Inflammatory macrophage treated with lipopolysaccharide for 1 hour (primary cell): ENCODE results near the gene MTREX.

Source experiments
- DNase-seq, 2 donors: peaks; one replicate each; pipeline ENCODE4 v3.0.0-alpha.2; 2020 to 2022

MTREX gene

GRCh38 chr5:55437452-55437851 is 129.7 kb downstream of the MTREX start:
- DNase-seq: no peak

- DNase-seq: no peak
These were observed 130.0 kb downstream of the MTREX start for GRCh38 chr5:55437859-55438206.

- no peak for DNase-seq
These were observed 131.2 kb downstream of the MTREX start for GRCh38 chr5:55438998-55439397.

GRCh38 chr5:55440188-55440646 is 132.4 kb downstream of the MTREX start:
- peak; percentile 6 to 37 for DNase-seq

- DNase-seq: no peak
These were observed 133.4 kb downstream of the MTREX start for GRCh38 chr5:55441107-55441771.

GRCh38 chr5:55441954-55442353 is 134.2 kb downstream of the MTREX start:
- DNase-seq: no peak

GRCh38 chr5:55445791-55446190 is 138.0 kb downstream of the MTREX start:
- no peak for DNase-seq

GRCh38 chr5:55446640-55447351 is 139.0 kb downstream of the MTREX start:
- no peak for DNase-seq

- no peak for DNase-seq
These were observed 142.4 kb downstream of the MTREX start for GRCh38 chr5:55450050-55450765.

- DNase-seq: no peak
These were observed 144.2 kb downstream of the MTREX start for GRCh38 chr5:55451976-55452375.

GRCh38 chr5:55453211-55453610 is 145.4 kb downstream of the MTREX start:
- peak; percentile 18 to 33 for DNase-seq

GRCh38 chr5:55454282-55454681 is 146.5 kb downstream of the MTREX start:
- no peak for DNase-seq

- no peak for DNase-seq
These were observed 148.6 kb downstream of the MTREX start for GRCh38 chr5:55456216-55456895.

- DNase-seq: no peak
These were observed 151.8 kb downstream of the MTREX start for GRCh38 chr5:55459572-55459971.

- DNase-seq: no peak
These were observed 155.8 kb downstream of the MTREX start for GRCh38 chr5:55463613-55464012.

GRCh38 chr5:55467862-55468551 is 160.2 kb downstream of the MTREX start:
- no peak for DNase-seq

GRCh38 chr5:55469839-55470238 is 162.1 kb downstream of the MTREX start:
- no peak for DNase-seq

GRCh38 chr5:55470282-55470681 is 162.5 kb downstream of the MTREX start:
- DNase-seq: no peak

- no peak for DNase-seq
These were observed 163.7 kb downstream of the MTREX start for GRCh38 chr5:55471468-55471867.

- DNase-seq: no peak
These were observed 164.9 kb downstream of the MTREX start for GRCh38 chr5:55472642-55473041.
